Cardiac muscle cell (in vitro differentiated cells and primary cell): ENCODE results near the gene GUCY2F. TPM values are rescaled to one million over a fixed set of nuclear protein-coding genes. Genes with fewer than 3 reads are reported as not detected.

Experiments used
- DNase-seq, 2 donors: peaks; one replicate each; pipeline versions ENCODE4 v3.0.0 to v3.0.0-alpha.2; 2010 to 2017; ENCODE audit warnings: low read depth in 1 of 2, low spot score in 1 of 2
- H3K27ac ChIP-seq: fragments of 200-600 bp; sonication (generic); 2 replicates; pipeline ENCODE4 v1.5.1; 2016
- H3K27me3 ChIP-seq: fragments of 200-600 bp; sonication (generic); 2 replicates; pipeline ENCODE4 v1.6.0; 2016; ENCODE audit warnings: control low read depth
- H3K36me3 ChIP-seq: fragments of 200-600 bp; sonication (generic); 2 replicates; pipeline ENCODE4 v1.5.1; 2016; ENCODE audit warnings: control low read depth
- H3K4me1 ChIP-seq: fragments of 200-600 bp; sonication (generic); 2 replicates; pipeline ENCODE4 v1.8.1; 2017; ENCODE audit warnings: low read depth, mild to moderate bottlenecking, mixed run types
- H3K4me3 ChIP-seq: fragments of 200-600 bp; sonication (generic); 2 replicates; pipeline ENCODE4 v1.5.1; 2016; ENCODE audit warnings: mild to moderate bottlenecking
- H3K9me3 ChIP-seq: fragments of 200-600 bp; sonication (generic); 2 replicates; pipeline ENCODE4 v1.5.1; 2017; ENCODE audit warnings: low read depth, mild to moderate bottlenecking, control low read depth
- polyA plus RNA-seq: library from polyadenylated mRNA; unstranded; fragments of >200 nt; fragmentation: Nextera tagmentation; extraction: Ambion mirVana; gene quantifications from 2 replicates; pipeline ENCODE4 v1.2.1, GENCODE V29; 2016
- total RNA-seq: library from RNA; depleted of rRNA; stranded (reverse); fragments of >200 nt; gene quantifications from 2 replicates; pipeline ENCODE4 v1.2.3, GENCODE V29; 2016
- TF ChIP-seq, protein P1 (sequence below): IDR thresholded peaks from 2 replicates; pipeline ENCODE4 v1.5.1; 2012; ENCODE audit warnings: low read depth, mild to moderate bottlenecking, low read length

GUCY2F gene
- total and polyA plus RNA-seq, 2 experiments from 2014 or later: not detected

- H3K27ac ChIP-seq: no peak overlapping the region
- peaks cover 8% of the 10 kb centered on the region for H3K4me1 ChIP-seq
- TF ChIP-seq, protein P1, sequence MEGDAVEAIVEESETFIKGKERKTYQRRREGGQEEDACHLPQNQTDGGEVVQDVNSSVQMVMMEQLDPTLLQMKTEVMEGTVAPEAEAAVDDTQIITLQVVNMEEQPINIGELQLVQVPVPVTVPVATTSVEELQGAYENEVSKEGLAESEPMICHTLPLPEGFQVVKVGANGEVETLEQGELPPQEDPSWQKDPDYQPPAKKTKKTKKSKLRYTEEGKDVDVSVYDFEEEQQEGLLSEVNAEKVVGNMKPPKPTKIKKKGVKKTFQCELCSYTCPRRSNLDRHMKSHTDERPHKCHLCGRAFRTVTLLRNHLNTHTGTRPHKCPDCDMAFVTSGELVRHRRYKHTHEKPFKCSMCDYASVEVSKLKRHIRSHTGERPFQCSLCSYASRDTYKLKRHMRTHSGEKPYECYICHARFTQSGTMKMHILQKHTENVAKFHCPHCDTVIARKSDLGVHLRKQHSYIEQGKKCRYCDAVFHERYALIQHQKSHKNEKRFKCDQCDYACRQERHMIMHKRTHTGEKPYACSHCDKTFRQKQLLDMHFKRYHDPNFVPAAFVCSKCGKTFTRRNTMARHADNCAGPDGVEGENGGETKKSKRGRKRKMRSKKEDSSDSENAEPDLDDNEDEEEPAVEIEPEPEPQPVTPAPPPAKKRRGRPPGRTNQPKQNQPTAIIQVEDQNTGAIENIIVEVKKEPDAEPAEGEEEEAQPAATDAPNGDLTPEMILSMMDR: peak; percentile 33
- no peaks in the 10 kb centered on the region for H3K27me3 ChIP-seq
- DNase-seq: peak; percentile 54 to 77
- no peaks in the 10 kb centered on the region for H3K9me3 ChIP-seq
- no peak overlapping the region for H3K4me3 ChIP-seq
- no peaks in the 10 kb centered on the region for H3K36me3 ChIP-seq
These were observed 8.7 kb downstream of the GUCY2F start for GRCh38 chrX:109472939-109473735.

GRCh38 chrX:109464231-109464630 is 17.7 kb downstream of the GUCY2F start:
- Histone ChIP-seq H3K9me3 (no peaks in the 10 kb centered on the region), H3K4me3 (no peak overlapping the region), H3K36me3 (no peaks in the 10 kb centered on the region), H3K27me3 (no peaks in the 10 kb centered on the region), H3K27ac (no peak overlapping the region), H3K4me1 (peaks cover 1% of the 10 kb centered on the region)
- TF ChIP-seq, protein P1: no peak
- DNase-seq: no peak

DNA sequence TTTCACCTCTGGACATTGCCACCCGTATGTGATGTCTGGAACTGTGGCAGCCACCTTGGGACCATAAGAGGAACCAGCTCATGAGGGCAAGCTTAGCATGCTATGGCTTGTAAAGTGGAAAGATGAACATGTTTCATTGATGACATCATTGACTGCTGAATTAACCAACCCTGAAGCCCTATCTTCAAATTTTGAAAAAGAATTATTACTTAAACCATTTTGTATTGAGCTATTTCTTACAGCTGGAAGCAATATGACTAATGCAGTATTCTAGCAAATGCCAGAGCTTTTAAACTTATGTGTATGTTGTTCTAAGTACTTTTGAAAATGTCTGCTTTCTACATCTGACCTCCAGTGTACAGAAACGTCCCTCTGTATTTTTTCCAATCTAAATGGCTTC is 18.1 kb downstream of the GUCY2F start:
- no peaks in the 10 kb centered on the region for H3K36me3 ChIP-seq
- no peak overlapping the region for H3K4me3 ChIP-seq
- TF ChIP-seq, protein P1: no peak
- H3K4me1 ChIP-seq: peaks cover 5% of the 10 kb centered on the region
- H3K9me3 ChIP-seq: no peaks in the 10 kb centered on the region
- no peak for DNase-seq
- H3K27ac ChIP-seq: no peak overlapping the region
- H3K27me3 ChIP-seq: no peaks in the 10 kb centered on the region

DNA sequence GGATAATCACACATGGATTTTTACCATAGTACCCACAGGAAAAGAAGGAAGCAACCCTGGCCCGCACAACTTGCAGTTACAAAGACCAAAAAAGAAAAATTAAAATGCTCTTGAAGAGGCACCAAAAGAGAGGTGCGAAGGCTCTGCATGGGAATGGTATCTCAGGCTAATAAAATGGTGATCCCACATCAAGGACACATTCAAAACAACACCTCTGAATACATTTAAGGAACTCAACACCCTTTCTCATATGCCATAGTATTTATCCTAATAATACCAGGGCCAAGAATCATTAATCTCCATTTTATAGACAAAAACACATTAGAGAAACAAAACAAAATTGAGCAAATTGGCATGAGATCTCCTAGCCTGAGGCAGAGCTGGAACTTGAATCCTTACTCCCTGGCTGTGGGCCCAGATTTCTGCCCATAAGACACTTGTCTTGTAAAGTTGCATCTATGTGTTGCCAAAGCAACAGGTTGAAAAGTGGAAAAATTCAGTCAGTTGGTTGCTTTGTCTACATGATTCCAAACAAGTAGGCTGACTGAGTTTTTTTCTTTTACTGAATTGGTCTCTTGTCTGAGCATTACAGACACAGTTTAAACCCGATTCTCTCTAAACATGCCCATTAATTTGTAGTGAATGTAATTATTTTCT is 33.5 kb downstream of the GUCY2F start:
- Histone ChIP-seq H3K27me3 (no peaks in the 10 kb centered on the region), H3K4me1 (no peaks in the 10 kb centered on the region), H3K27ac (no peak overlapping the region), H3K4me3 (no peak overlapping the region), H3K36me3 (no peaks in the 10 kb centered on the region), H3K9me3 (no peaks in the 10 kb centered on the region)
- TF ChIP-seq, protein P1: no peak
- DNase-seq: no peak

DNA sequence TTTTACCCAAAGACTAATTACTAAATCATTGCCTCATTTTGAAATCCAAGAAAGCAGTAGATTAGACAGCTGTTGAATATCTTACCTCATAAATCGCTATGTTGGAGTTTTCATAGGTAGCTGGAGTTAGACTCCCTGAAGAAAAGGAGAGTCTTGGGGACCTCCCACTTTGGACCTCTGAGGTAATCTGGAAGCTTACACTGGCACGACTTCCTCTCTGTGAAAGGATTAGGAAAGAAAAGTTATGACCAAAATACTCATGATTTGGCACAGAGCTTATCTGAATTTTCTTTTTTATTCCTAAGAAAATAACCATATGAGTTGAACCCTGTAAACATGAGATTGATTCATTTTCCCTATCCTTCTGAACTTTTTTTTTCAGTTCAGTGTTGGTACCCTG is 40.6 kb downstream of the GUCY2F start:
- Histone ChIP-seq H3K4me1 (no peaks in the 10 kb centered on the region), H3K4me3 (no peak overlapping the region)
- TF ChIP-seq, protein P1: no peak

More for the DNA sequence above, 40.6 kb downstream of the GUCY2F start:
- no peaks in the 10 kb centered on the region for H3K36me3 ChIP-seq
- no peak for DNase-seq
- H3K27me3 ChIP-seq: no peaks in the 10 kb centered on the region
- no peak overlapping the region for H3K27ac ChIP-seq
- H3K9me3 ChIP-seq: no peaks in the 10 kb centered on the region
